ENCODE results near the gene LENEP. TPM values are rescaled to one million over a fixed set of nuclear protein-coding genes. Genes with fewer than 3 reads are reported as not detected.

The LENEP gene
- total and polyA plus RNA-seq, 2 of the 8 experiments (the other 6 are each of a cell fraction or from before 2014, with no cell fraction given) = 1.3 TPM; not detected in 1

DNA sequence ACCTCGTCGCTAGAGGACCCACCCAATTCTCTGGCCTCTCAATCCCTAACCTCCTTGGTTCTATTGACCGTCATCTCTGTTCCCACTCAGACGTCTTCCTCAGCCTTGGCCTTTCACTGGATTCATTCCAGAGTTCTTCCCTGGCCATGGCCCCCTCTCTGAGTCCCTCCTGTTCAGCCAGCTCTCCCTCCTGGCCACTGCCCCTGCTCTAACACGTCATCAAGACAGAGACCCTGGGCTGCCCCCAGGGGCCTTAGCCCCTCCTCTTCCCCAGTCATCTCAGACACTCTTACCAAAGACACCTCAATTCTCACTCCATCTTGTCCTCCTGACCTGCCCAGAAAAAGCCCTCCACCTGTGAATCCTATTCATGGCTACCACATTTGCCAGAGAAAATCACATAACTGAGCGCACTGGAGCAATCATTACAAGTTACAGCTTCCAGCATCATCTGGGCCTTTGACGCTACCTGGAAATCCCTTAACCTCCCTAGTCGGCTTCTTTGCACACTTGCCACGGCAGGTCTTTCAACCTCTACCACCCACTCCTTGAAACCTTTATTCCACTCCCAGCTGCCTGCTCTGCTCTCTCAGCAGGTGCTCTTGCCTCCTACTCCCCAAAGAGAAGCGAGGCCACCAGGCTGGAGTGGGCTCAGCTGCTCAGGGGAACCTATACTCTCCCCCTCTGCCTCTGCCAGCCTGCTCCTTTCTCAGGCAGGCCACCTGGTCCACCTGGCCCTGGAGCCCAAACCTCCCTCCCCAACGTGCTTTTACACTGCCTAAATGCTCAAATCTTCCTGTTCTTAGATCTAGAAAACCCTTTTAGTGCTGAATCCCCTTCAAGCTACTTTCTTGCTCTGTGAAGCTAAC is 26.2 kb downstream of the LENEP start (continued):
- TF ChIP-seq CTCF (IDR thresholded peaks at IDR 0.05; ENCODE audit: control extremely low read depth in 1 of 3, insufficient read depth in 1 of 3, low read depth in 1 of 3, low read length in 3 of 3) (no peak), TAF1 (IDR thresholded peaks at IDR 0.05; ENCODE audit: low read depth, low read length) (no peak), POU5F1 (IDR thresholded peaks at IDR 0.05; ENCODE audit: low read depth, low read length) (no peak), HDAC6 (IDR thresholded peaks at IDR 0.05; ENCODE audit: low read depth, low read length) (no peak)
